K562 (cell line): ENCODE measurements around the gene FGFRL1. TPM values are rescaled to one million over a fixed set of nuclear protein-coding genes. Genes with fewer than 3 reads are reported as not detected.

ENCODE experiments used
- JUN ChIP-seq, 2 experiments: sonication (generic) in 1 of 2; formaldehyde crosslinking in 1 of 2; IDR thresholded peaks; 2 replicates each; pipeline versions ENCODE4 v1.6.1 to v1.8.0; 2012 to 2022; ENCODE audit warnings: borderline replicate concordance in 2 of 2, mild to moderate bottlenecking in 2 of 2, improper control_type of control experiment in 1 of 2, low read depth in 1 of 2, low read length in 1 of 2, missing genetic modification reagents in 1 of 2
- MYC ChIP-seq, 2 experiments: fragments of 250-450 bp in 1 of 2; sonication (Bioruptor Pico) in 1 of 2; IDR thresholded peaks; 2 replicates each; pipeline versions ENCODE4 v1.5.1 to v1.6.1; 2012 to 2021; ENCODE audit warnings: low read depth in 2 of 2, borderline replicate concordance in 1 of 2, improper control_type of control experiment in 1 of 2, low read length in 1 of 2, mild to moderate bottlenecking in 1 of 2, moderate library complexity in 1 of 2
- NR3C1 ChIP-seq: sonication (generic); formaldehyde crosslinking; IDR thresholded peaks from 2 replicates; pipeline ENCODE4 v1.8.1; 2022; ENCODE audit warnings: missing genetic modification reagents
- PHF21A ChIP-seq: fragments of 450-650 bp; IDR thresholded peaks from 2 replicates; pipeline ENCODE4 v1.6.1; 2017; ENCODE audit warnings: low read depth, borderline replicate concordance
- REST ChIP-seq, 2 experiments: fragments of 450-650 bp; formaldehyde crosslinking in 1 of 2; IDR thresholded peaks; 2 replicates each; pipeline versions ENCODE4 v1.4.0 to v1.6.1; 2014 to 2020; ENCODE audit warnings: mild to moderate bottlenecking in 2 of 2, borderline replicate concordance in 1 of 2, low read depth in 1 of 2
- SAFB2 ChIP-seq: fragments of 200-400 bp; formaldehyde crosslinking; IDR thresholded peaks from 2 replicates; pipeline ENCODE4 v1.6.1; 2018; ENCODE audit warnings: borderline replicate concordance, low read length, low read depth, moderate library complexity; ENCODE audit not compliant: severe bottlenecking
- TAF1 ChIP-seq: IDR thresholded peaks from 2 replicates; pipeline ENCODE4 v1.6.1; 2011; ENCODE audit warnings: mild to moderate bottlenecking, low read length, moderate library complexity; ENCODE audit not compliant: insufficient read depth, control insufficient read depth, severe bottlenecking; ENCODE audit errors: extremely low read depth
- ZNF639 ChIP-seq, 2 experiments: fragments of 200-800 bp in 1 of 2; sonication (Bioruptor generic) in 1 of 2; sonication (generic) in 1 of 2; formaldehyde crosslinking in 1 of 2; IDR thresholded peaks in 1 of 2; conservative IDR thresholded peaks in 1 of 2; 2 replicates each; pipeline versions ENCODE4 v1.5.0 to v1.6.1; 2016 to 2020; ENCODE audit warnings: missing compliant biosample characterization in 1 of 2, missing genetic modification characterization in 1 of 2, missing genetic modification reagents in 1 of 2
- polyA plus RNA-seq, 8 experiments: library from polyadenylated mRNA; depleted of rRNA in 4 of 8; stranded (reverse) in 5 of 8; unstranded in 3 of 8; fragments of >200 nt; fragmentation: Nextera tagmentation in 2 of 8; fragmentation: Illumina TruSeq in 1 of 8; extraction: Ambion mirVana in 2 of 8; extraction: Trizol in 1 of 8; gene quantifications; 2 replicates each; pipeline versions ENCODE4 v1.2.1 to v1.2.3, GENCODE V29; 2011 to 2014; ENCODE audit warnings: inconsistent platforms in 1 of 8, missing spikeins in 1 of 8
- total RNA-seq, 7 experiments: library from RNA; depleted of rRNA in 6 of 7; stranded (reverse); fragments of >200 nt in 6 of 7; fragmentation: Illumina TruSeq in 2 of 7; extraction: Trizol in 2 of 7; gene quantifications; 2 replicates each; pipeline versions ENCODE4 v1.2.1 to v1.2.3, GENCODE V29; 2011 to 2021; ENCODE audit warnings: low replicate concordance in 1 of 7
- TF ChIP-seq, protein P1 (sequence below): fragments of 450-650 bp; IDR thresholded peaks from 2 replicates; pipeline ENCODE4 v1.6.1; 2016; ENCODE audit warnings: low read depth, mild to moderate bottlenecking, moderate library complexity
- TF ChIP-seq, protein P2 (sequence below): sonication (generic); formaldehyde crosslinking; IDR thresholded peaks from 2 replicates; pipeline ENCODE4 v1.8.1; 2022; ENCODE audit warnings: missing genetic modification reagents

Gene FGFRL1
- total and polyA plus RNA-seq, 9 of the 15 experiments (the other 6 are each of a cell fraction or from before 2014, with no cell fraction given): 0.34 to 49.9 (median 14.6) TPM

DNA sequence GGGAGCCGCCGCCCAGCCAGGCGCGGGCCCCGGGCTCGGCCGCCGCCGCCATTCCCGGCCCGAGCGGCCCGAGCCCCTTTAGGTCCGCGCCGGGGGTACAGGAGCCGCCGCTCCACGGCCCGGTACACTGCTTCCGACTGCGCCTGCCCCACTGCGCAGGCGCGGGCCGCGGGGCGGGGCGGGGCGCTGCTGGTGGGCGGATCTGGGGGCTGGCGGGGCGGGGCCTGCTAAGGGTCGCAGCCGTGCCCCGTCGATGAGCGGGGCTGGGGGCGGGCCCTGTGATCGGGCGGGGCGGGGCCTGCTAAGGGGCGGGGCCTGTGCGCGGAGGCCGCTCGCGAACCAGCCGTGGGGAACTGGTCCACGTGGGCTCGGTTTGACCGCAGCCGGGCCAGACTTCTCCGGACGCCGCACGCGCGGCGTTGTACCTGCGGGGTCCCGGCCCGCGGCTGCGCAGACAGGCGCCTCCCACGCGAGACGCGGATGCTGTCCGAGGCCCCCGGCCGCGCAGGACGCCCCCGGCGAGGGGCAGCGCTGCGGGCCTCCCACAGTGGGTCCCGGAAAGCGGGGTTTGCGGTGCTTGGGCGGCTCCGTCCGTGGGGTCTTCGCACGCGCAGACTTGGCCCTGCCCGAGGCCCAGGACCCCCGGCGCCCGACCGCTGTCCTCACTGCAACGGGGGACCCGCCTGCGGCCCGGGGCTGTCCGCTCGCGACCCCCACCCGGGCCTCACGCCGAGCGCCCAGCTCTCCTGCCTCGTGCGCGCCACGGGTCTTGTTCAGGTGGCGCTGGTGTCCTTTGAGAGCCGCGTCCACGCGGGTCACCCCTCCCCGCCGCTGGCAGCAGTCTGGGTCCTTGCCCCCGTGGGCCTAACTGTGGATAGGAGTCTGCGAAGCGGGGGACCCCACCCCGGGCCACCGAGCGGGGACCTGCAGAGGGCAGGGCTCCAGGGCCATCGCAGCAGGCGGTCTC lies 37.7 kb upstream of the FGFRL1 start, which contains the start of gene DGKQ (continued):
- TF ChIP-seq PHF21A (no peak), TAF1 (peak; percentile 65), MYC (IDR thresholded peaks at IDR 0.05; ENCODE audit: low read depth, low read length) (peak; percentile 59), MYC (CRISPR knock-in tag; IDR thresholded peaks at IDR 0.05; ENCODE audit: borderline replicate concordance, low read depth) (no peak), REST (IDR thresholded peaks at IDR 0.05; ENCODE audit: borderline replicate concordance) (no peak), REST (CRISPR knock-in tag; IDR thresholded peaks at IDR 0.05; ENCODE audit: low read depth) (0 out of 2 replicates have a peak, but pooled peaks have one; percentile 47), SAFB2 (no peak), JUN (IDR thresholded peaks at IDR 0.05; ENCODE audit: borderline replicate concordance, low read depth, low read length) (no peak), JUN (CRISPR knock-in tag; IDR thresholded peaks at IDR 0.05; ENCODE audit: borderline replicate concordance) (peak; percentile 38; the same call in 1 of the 2 replicates), NR3C1 (0 out of 2 replicates have a peak, but pooled peaks have one; percentile 32), ZNF639 (CRISPR knock-in tag; conservative IDR thresholded peaks at IDR 0.05 in 1 of 2, IDR thresholded peaks at IDR 0.05 in 1 of 2) (0 out of 4 replicates have a peak, but pooled peaks of 1 of the 2 experiments have one; percentile 28)
- TF ChIP-seq, protein P1, sequence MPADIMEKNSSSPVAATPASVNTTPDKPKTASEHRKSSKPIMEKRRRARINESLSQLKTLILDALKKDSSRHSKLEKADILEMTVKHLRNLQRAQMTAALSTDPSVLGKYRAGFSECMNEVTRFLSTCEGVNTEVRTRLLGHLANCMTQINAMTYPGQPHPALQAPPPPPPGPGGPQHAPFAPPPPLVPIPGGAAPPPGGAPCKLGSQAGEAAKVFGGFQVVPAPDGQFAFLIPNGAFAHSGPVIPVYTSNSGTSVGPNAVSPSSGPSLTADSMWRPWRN: no peak
- TF ChIP-seq, protein P2, sequence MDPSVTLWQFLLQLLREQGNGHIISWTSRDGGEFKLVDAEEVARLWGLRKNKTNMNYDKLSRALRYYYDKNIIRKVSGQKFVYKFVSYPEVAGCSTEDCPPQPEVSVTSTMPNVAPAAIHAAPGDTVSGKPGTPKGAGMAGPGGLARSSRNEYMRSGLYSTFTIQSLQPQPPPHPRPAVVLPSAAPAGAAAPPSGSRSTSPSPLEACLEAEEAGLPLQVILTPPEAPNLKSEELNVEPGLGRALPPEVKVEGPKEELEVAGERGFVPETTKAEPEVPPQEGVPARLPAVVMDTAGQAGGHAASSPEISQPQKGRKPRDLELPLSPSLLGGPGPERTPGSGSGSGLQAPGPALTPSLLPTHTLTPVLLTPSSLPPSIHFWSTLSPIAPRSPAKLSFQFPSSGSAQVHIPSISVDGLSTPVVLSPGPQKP (CRISPR knock-in tag): no peak
